Inflammatory macrophage treated with lipopolysaccharide for 4 hours (primary cell): ENCODE results near the gene ATP6V1C2.
A peak's percentile ranks its signal among the peaks of the same experiment; 100 is the strongest.
"Not testable (repeated sequence)": the region's sequence is repeated elsewhere in the genome, so short reads cannot be mapped to it uniquely, and the experiment has no call there.

Source experiments
- DNase-seq: peaks from one replicate; pipeline ENCODE4 v3.0.0-alpha.2; 2020

Gene ATP6V1C2

DNA sequence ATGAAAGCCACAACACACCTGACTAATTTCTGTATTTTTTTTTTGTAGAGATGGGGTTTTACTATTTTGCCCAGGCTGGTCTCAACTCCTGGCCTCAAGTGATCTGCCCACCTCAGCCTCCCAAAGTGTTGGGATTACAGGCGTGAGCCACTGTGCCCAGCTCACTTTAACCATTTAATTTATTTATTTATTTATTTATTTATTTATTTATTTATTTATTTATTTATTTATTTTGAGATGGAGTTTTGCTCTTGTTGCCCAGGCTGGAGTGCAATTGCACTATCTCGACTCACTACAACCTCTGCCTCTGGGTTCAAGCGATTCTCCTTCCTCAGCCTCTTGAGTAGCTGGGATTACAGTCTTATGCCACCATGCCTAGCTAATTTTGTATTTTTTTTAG, 96.9 kb downstream of the ATP6V1C2 start:
- not testable (repeated sequence) for DNase-seq

GRCh38 chr2:10818984-10819383, 97.6 kb downstream of the ATP6V1C2 start:
- DNase-seq: no peak

DNA sequence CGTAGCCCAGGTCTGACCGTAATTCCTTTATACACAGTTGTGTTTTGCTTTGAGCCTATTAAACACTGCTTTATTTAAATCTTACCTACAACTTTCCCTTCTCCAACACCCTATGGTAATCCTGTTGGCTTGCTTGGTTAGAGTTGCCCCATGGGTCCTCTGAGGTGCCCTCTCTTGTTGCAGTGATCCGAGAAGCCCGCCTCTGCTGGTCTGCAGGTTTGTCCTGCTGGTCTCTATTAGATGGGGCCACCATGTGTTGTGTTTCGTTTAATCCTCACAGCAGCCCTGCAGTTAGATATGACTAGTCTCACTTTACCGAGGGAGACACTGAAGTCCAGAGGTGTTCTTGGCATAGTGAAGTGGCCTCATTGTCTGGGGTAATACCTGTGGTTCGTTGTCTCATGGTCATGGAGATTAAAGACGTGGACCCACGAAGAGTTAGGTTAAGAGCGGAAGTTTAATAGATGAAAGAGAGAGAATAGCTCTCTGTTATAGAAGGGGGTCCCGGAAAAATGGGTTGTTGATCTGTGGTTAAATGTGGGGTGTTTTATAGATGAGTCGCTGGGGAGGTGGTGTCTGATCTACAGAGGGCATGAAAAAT, 98.4 kb downstream of the ATP6V1C2 start:
- no peak for DNase-seq

DNA sequence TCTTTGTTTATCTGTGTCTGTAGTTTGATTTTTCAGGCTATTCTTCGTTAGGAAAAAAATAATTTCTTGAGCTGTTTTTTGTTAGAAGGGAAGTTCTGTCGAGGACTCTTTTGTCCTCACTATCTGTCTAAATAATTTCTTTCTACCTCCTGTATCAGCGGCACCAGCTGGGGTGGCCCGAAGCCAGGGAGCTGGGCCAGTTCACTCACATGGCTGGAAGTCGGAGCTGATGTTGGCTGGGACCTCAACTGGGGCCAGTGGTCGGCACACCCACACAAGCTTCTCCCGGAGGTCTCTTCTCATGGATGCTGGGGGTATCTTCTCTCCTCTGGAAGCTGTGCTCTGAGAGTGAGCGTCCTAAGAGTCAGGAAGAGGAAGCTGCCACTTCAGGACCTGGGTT, 99.1 kb downstream of the ATP6V1C2 start:
- DNase-seq: no peak

DNA sequence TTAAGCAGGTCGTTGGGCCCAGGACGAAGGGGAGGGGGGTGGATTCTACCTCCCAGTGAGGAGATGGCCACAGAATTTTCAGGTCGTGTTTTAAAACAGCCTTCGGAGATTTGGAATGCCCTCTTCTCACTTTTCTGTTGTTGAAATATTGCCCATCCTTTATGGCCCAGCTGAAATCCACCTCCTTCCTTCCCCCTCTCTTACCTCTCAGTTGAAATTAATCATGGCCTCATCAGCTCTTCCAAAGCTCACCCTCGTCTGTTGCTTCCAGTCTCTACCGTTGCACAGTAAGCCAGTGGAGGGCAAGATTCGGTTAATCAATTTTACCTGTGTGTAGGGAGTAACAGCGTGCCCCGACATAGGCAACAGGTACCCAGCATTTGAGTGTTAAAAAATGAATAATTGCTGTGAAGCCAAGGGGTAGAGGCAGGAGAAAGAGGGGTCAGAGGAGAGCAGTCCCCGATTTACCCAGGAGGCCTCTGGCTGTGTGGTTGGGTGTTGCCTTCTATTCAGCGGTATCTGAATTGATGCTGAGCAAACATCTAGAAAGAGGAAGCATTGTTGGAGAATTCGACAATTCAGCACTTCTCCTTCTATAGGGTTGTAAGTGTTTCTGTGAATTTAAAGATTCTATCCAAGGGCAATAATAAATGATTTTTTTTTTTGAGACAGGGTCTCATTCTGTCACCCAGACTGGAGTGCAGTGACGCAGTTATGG, 99.7 kb downstream of the ATP6V1C2 start:
- DNase-seq: peak; percentile 53

DNA sequence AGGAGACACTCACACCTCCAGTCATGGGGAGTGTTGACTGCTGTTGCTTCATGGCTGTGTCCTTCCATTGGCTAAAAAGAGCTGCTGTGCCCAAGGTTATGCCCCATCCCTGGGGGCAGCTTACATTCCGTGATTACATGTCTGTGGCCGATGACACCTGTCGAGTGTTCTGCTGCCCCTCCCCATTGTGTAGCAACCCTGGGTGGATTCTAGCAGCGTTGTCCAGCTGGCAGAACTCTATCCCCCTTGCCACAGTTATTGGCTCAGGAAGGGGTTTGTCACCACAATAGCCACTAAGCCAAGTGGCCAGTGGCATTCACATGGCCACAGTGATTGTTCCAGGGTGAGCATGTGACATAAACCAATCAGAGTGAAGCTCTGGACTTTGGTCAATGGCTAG, 102.8 kb downstream of the ATP6V1C2 start:
- no peak for DNase-seq

DNA sequence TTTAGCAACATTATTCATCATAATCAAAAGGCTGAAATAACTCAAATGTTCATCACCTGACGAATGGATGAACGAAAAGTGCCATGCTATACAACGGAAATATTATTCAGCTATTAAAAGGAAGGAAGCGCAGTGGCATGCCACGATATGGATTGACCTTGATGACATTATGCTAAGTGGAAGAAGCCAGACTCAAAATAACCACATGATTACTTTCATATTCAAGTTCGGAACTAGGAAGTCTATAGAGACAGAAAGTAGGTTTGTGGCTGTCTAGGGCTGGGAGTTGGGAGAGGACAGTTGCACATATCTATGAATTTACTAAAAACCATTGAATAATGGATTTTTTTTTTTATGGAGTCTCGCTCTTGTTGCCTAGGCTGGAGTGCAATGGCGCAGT, 104.6 kb downstream of the ATP6V1C2 start:
- peak; percentile 54 for DNase-seq

DNA sequence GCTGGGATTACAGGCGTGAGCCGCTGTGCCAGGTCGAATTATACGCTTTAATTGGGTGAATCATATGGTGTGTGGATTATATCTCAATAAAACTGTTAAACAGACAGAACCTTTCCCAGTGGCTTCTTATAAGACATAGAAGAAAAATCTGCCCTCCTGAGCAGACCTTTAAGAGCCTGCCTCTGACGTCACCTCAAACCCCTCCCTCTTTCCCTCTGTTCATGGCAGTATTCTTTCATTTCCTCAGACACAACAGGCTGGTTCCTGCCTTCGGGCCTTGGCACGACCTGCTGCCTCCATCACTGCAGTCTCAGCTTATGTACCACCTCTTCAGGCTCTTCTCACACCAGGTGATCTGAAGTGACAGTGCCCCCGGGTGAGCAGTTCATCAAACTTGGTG, 105.2 kb downstream of the ATP6V1C2 start:
- no peak for DNase-seq

- DNase-seq: no peak
These were observed 106.9 kb downstream of the ATP6V1C2 start for GRCh38 chr2:10828346-10828745.

- no peak for DNase-seq
These were observed 107.9 kb downstream of the ATP6V1C2 start for GRCh38 chr2:10829299-10829698.

GRCh38 chr2:10830203-10830602, 108.8 kb downstream of the ATP6V1C2 start:
- DNase-seq: no peak

GRCh38 chr2:10830641-10831399, 109.4 kb downstream of the ATP6V1C2 start:
- DNase-seq: no peak

DNA sequence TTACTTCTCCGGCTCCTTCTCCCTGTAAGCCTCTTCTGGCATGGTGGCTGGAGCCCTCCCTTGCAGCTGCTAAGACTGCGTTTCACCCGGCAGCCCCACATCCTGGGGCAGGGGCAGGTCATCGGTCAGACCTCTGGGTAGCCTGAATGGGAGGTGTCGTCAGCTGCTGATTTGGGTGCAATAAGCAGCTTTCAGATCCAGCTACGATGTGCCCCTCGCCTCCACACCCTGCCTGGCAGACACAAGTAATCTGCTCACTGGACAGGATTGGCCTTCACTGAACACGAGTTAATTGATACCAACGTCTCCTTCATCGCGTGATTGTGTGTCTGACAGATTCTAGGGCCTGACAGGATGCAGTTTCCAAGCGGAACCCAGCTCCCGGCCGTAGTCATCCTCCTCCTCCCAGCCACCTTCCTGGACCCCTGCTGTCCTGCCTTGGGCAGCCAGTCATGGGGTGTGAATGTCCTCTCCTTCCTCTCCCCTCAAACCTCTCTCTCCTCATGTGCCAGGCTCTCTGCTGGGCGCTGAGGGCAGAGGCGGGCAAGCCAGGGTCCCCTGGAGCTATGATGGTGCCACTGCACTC, 110.1 kb downstream of the ATP6V1C2 start:
- no peak for DNase-seq

GRCh38 chr2:10832203-10832936, 110.9 kb downstream of the ATP6V1C2 start:
- peak; percentile 73 for DNase-seq

GRCh38 chr2:10833021-10833420, 111.6 kb downstream of the ATP6V1C2 start:
- no peak for DNase-seq

DNA sequence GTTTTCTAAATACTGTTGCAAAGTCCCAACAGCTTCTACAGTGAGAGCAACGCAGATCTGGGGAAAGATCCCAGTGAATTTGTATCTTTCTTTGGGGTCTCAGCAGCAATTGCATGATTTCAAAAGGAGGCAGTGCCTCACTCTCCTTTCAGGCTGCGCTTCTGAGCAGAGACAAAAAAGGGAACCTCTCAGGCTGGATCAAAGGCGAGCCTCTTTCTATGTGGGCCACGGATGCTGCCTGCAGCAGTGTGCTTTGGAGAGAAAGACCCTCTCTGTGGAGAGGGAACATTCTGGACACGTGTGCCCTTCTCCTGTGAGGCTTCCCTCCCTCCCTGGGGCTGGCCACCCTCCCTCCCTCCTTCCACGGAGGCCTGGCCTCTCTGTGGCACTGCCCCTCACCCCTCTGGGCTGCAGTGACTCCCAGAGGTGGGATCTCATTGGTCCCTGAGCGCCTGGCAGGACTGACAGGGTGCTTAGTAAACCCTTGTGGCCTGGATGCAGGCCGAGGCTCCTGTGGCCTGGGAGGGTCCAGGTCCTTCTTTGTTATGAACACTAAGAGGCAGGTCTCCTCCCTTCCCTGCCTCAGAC, 112.7 kb downstream of the ATP6V1C2 start:
- DNase-seq: no peak
